ENCODE data around the gene KRT35.
A peak's percentile ranks its signal among the peaks of the same experiment; 100 is the strongest.

The KRT35 gene

DNA sequence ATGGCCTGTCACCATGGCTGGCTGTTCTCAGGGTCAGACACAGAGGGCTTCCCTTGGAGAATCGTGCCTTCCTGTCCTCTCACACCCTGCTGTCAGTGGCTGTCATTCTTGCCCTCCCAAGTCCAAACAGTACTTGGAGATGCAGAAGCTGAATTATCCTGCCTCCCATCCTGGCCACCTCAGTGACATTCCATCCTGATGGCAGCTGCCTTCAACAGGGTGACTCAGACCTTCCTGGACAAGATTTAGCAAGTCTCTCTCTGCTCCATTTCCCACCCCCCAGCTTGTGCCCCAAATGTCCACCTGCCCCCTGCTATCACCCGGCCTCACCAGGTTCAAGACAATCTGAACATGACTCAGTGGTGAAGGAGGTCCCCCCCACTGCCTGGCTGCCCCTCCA lies 13.6 kb upstream of the KRT35 start:
- H3K4me2 ChIP-seq (ENCODE audit: low read length) = no peak overlapping the region
- no peaks in the 10 kb centered on the region for H3K36me3 ChIP-seq (ENCODE audit: control insufficient read depth, insufficient read depth, low read length)
- H3K79me2 ChIP-seq (ENCODE audit: control insufficient read depth, insufficient read depth, low read length) = no peaks in the 10 kb centered on the region
- H4K8ac ChIP-seq (ENCODE audit: low read depth, low read length) = no peak overlapping the region
- no peak overlapping the region for H3K27ac ChIP-seq (ENCODE audit: low read depth, low read length)
- H3K56ac ChIP-seq (ENCODE audit: low read length) = peak overlapping the region; percentile 25
- no peak overlapping the region for H3K9ac ChIP-seq (ENCODE audit: low read length)
- H4K5ac ChIP-seq (ENCODE audit: low read length) = no peak overlapping the region
- no CpG with 5 or more reads among the region's 2 CpGs for WGBS (ENCODE audit: extremely low coverage, insufficient coverage, low lambda C conversion rate)
- H3K18ac ChIP-seq (ENCODE audit: low read length) = no peak overlapping the region
- DNase-seq = peak; percentile 47
- no peak overlapping the region for H3K4ac ChIP-seq (ENCODE audit: low read depth, low read length)
- H3K4me3 ChIP-seq (ENCODE audit: low read length) = no peak overlapping the region
- H2BK5ac ChIP-seq (ENCODE audit: low read length) = no peak overlapping the region
- H2AK5ac ChIP-seq (ENCODE audit: low read length) = no peak overlapping the region
- H3K23ac ChIP-seq (ENCODE audit: low read length) = no peak overlapping the region
- H3K4me1 ChIP-seq (ENCODE audit: control insufficient read depth, low read depth, low read length) = peaks cover 5% of the 10 kb centered on the region
- no peak overlapping the region for H2BK15ac ChIP-seq (replicated peaks; ENCODE audit: low read depth)
- no peak overlapping the region for H2BK120ac ChIP-seq (ENCODE audit: low read depth, low read length)
- no peaks in the 10 kb centered on the region for H3K79me1 ChIP-seq (ENCODE audit: low read length)
- H3K27me3 ChIP-seq (ENCODE audit: insufficient read depth, low read length, poor library complexity) = no peaks in the 10 kb centered on the region

DNA sequence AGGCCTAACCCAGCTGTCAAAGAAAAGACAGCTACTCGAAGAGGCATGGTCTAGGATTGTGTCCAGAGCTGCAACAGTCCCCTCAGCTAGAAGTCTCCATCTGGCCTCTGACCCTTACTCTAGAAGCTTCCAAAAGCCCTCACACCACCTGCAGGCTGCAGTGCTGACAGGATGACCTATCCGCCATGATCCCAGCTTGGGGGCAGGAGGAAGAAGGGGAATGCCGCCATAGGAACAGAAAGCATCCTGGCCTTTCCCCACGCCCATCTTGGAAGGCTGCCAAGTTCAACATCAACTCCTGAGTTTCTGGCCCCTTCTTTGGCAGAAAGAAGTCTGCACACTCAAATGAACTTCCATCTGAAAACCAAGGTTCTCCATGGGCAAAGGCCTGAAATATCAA lies 11.8 kb upstream of the KRT35 start:
- Histone ChIP-seq H2AK5ac (ENCODE audit: low read length) (no peak overlapping the region), H3K4me3 (ENCODE audit: low read length) (no peak overlapping the region), H3K56ac (ENCODE audit: low read length) (no peak overlapping the region), H3K18ac (ENCODE audit: low read length) (no peak overlapping the region), H4K5ac (ENCODE audit: low read length) (no peak overlapping the region), H2BK120ac (ENCODE audit: low read depth, low read length) (no peak overlapping the region), H3K23ac (ENCODE audit: low read length) (no peak overlapping the region), H3K79me2 (ENCODE audit: control insufficient read depth, insufficient read depth, low read length) (no peaks in the 10 kb centered on the region), H2BK5ac (ENCODE audit: low read length) (no peak overlapping the region), H4K8ac (ENCODE audit: low read depth, low read length) (no peak overlapping the region), H3K4me1 (ENCODE audit: control insufficient read depth, low read depth, low read length) (peaks cover 5% of the 10 kb centered on the region), H3K79me1 (ENCODE audit: low read length) (no peaks in the 10 kb centered on the region), H3K4ac (ENCODE audit: low read depth, low read length) (no peak overlapping the region), H2BK15ac (replicated peaks; ENCODE audit: low read depth) (no peak overlapping the region), H3K27me3 (ENCODE audit: insufficient read depth, low read length, poor library complexity) (no peaks in the 10 kb centered on the region), H3K4me2 (ENCODE audit: low read length) (no peak overlapping the region), H3K36me3 (ENCODE audit: control insufficient read depth, insufficient read depth, low read length) (no peaks in the 10 kb centered on the region), H3K9ac (ENCODE audit: low read length) (no peak overlapping the region), H3K27ac (ENCODE audit: low read depth, low read length) (no peak overlapping the region)
- no CpG with 5 or more reads among the region's 4 CpGs for whole genome bisulfite sequencing (ENCODE audit: extremely low coverage, insufficient coverage, low lambda C conversion rate)
- DNase-seq = no peak

DNA sequence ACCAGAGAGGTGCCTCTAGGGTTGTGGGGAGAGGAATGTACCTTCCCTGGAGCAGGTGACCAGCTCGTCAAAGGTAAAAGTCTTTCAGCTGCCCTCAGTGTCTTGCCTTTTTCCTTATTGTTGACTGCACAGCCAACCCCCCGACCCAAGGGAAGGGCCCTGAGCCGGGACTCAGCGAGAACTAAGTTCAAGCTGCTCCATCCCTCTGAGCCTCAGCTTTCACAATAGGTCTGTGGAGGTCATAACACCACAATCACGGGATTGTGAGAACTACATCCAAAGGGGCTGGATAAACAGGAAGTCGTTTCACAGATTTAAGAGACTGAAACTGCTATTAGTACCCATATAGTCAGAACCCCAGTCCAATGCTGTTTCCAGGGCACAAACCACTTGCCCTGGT lies 11.4 kb upstream of the KRT35 start:
- WGBS (ENCODE audit: extremely low coverage, insufficient coverage, low lambda C conversion rate) = no CpG with 5 or more reads among the region's 6 CpGs
- H3K9ac ChIP-seq (ENCODE audit: low read length) = no peak overlapping the region
- H2BK120ac ChIP-seq (ENCODE audit: low read depth, low read length) = no peak overlapping the region
- H3K18ac ChIP-seq (ENCODE audit: low read length) = no peak overlapping the region
- no peaks in the 10 kb centered on the region for H3K27me3 ChIP-seq (ENCODE audit: insufficient read depth, low read length, poor library complexity)
- H3K4me2 ChIP-seq (ENCODE audit: low read length) = no peak overlapping the region
- H4K8ac ChIP-seq (ENCODE audit: low read depth, low read length) = no peak overlapping the region
- H2AK5ac ChIP-seq (ENCODE audit: low read length) = no peak overlapping the region
- no peak overlapping the region for H2BK15ac ChIP-seq (replicated peaks; ENCODE audit: low read depth)
- H3K79me1 ChIP-seq (ENCODE audit: low read length) = no peaks in the 10 kb centered on the region
- no peak overlapping the region for H3K27ac ChIP-seq (ENCODE audit: low read depth, low read length)
- no peaks in the 10 kb centered on the region for H3K79me2 ChIP-seq (ENCODE audit: control insufficient read depth, insufficient read depth, low read length)
- no peaks in the 10 kb centered on the region for H3K36me3 ChIP-seq (ENCODE audit: control insufficient read depth, insufficient read depth, low read length)
- no peak for DNase-seq
- no peak overlapping the region for H3K23ac ChIP-seq (ENCODE audit: low read length)
- peaks cover 5% of the 10 kb centered on the region for H3K4me1 ChIP-seq (ENCODE audit: control insufficient read depth, low read depth, low read length)
- H3K4me3 ChIP-seq (ENCODE audit: low read length) = no peak overlapping the region
- H4K5ac ChIP-seq (ENCODE audit: low read length) = no peak overlapping the region
- no peak overlapping the region for H3K4ac ChIP-seq (ENCODE audit: low read depth, low read length)
- no peak overlapping the region for H3K56ac ChIP-seq (ENCODE audit: low read length)
- H2BK5ac ChIP-seq (ENCODE audit: low read length) = no peak overlapping the region

DNA sequence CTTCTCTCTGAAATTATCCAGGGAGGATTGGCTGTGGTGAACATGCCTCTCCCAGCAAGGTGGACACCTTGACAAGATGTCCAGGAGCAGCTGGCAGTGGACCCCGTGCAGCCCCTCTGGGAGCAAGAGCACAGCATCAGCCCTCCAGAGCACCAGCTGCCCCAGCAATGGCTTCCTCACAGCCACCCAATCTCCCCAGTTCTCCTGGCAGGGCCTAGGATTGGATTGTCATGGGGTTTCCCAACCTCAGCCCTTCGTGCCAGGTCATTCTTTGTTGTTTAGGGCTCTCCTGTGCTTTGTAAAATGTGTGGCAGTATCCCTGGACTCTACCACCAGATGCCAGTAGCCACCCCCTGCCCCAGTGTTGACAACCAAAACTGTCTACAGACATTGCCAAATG lies 10.5 kb upstream of the KRT35 start:
- no peak overlapping the region for H4K5ac ChIP-seq (ENCODE audit: low read length)
- no peak overlapping the region for H3K18ac ChIP-seq (ENCODE audit: low read length)
- no peak for DNase-seq
- no peak overlapping the region for H3K4me3 ChIP-seq (ENCODE audit: low read length)
- H3K9ac ChIP-seq (ENCODE audit: low read length) = no peak overlapping the region
- H2AK5ac ChIP-seq (ENCODE audit: low read length) = no peak overlapping the region
- no peaks in the 10 kb centered on the region for H3K27me3 ChIP-seq (ENCODE audit: insufficient read depth, low read length, poor library complexity)
- no peaks in the 10 kb centered on the region for H3K36me3 ChIP-seq (ENCODE audit: control insufficient read depth, insufficient read depth, low read length)
- no peak overlapping the region for H3K27ac ChIP-seq (ENCODE audit: low read depth, low read length)
- H4K8ac ChIP-seq (ENCODE audit: low read depth, low read length) = no peak overlapping the region
- no peak overlapping the region for H2BK120ac ChIP-seq (ENCODE audit: low read depth, low read length)
- WGBS (ENCODE audit: extremely low coverage, insufficient coverage, low lambda C conversion rate) = no CpG with 5 or more reads among the region's 2 CpGs
- H3K56ac ChIP-seq (ENCODE audit: low read length) = no peak overlapping the region
- H3K79me2 ChIP-seq (ENCODE audit: control insufficient read depth, insufficient read depth, low read length) = no peaks in the 10 kb centered on the region
- H2BK15ac ChIP-seq (replicated peaks; ENCODE audit: low read depth) = no peak overlapping the region
- H3K4ac ChIP-seq (ENCODE audit: low read depth, low read length) = no peak overlapping the region
- peaks cover 3% of the 10 kb centered on the region for H3K4me1 ChIP-seq (ENCODE audit: control insufficient read depth, low read depth, low read length)
- no peaks in the 10 kb centered on the region for H3K79me1 ChIP-seq (ENCODE audit: low read length)
- H3K23ac ChIP-seq (ENCODE audit: low read length) = no peak overlapping the region
- no peak overlapping the region for H3K4me2 ChIP-seq (ENCODE audit: low read length)
- H2BK5ac ChIP-seq (ENCODE audit: low read length) = no peak overlapping the region

DNA sequence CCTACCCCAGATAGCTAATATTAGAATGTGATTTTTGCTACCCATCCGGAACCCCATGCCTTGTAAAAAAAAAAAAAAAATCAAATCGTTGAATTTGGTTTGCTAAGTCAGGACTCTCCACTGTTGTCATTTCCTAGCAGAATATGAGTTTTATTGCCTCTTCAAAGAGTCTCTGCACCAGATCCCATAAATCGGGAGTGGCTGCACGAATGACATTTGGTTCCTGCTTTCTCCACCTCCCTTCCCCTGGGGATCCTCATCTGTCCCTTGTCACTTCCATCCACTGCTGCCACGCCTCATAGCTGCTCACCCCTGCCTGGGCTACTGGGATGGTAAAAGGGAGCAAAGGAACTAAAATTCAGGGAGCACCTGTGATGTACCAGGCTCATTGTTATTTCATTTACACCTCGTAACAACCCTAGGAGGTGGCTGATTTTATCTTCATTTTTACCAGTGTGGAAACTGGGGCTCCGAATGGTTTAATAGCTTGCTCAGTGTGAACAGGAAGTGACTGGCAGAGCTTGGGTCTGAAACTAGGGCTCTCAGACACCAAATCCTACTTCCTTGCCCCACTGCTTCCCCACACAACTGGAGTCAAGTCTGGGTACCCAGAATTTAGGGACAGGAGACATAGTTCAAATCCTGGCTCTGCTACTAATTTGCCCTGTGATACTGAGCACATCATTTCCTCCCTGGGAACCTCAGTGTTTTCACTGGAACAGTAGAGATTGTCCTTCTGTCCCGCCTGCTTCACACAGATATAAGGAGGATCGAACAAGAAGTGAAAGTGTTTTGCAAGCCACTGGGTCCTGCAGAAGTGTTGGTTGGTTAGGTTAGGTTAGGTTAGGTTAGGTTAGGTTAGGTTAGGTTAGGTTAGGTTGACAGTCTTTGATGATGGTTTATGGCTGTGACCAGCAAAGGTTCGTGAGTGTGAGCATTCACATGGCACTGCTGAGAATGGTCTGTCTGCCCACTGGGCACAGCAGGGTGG lies 9.3 kb upstream of the KRT35 start:
- Histone ChIP-seq H3K79me2 (ENCODE audit: control insufficient read depth, insufficient read depth, low read length) (no peaks in the 10 kb centered on the region), H2AK5ac (ENCODE audit: low read length) (no peak overlapping the region), H4K8ac (ENCODE audit: low read depth, low read length) (no peak overlapping the region), H3K4me3 (ENCODE audit: low read length) (no peak overlapping the region), H3K23ac (ENCODE audit: low read length) (no peak overlapping the region), H2BK120ac (ENCODE audit: low read depth, low read length) (no peak overlapping the region), H3K27me3 (ENCODE audit: insufficient read depth, low read length, poor library complexity) (no peaks in the 10 kb centered on the region), H3K56ac (ENCODE audit: low read length) (no peak overlapping the region), H4K5ac (ENCODE audit: low read length) (no peak overlapping the region), H3K9ac (ENCODE audit: low read length) (no peak overlapping the region), H3K4me1 (ENCODE audit: control insufficient read depth, low read depth, low read length) (peaks cover 3% of the 10 kb centered on the region), H2BK5ac (ENCODE audit: low read length) (no peak overlapping the region), H3K18ac (ENCODE audit: low read length) (no peak overlapping the region), H3K36me3 (ENCODE audit: control insufficient read depth, insufficient read depth, low read length) (no peaks in the 10 kb centered on the region), H3K4me2 (ENCODE audit: low read length) (no peak overlapping the region), H3K27ac (ENCODE audit: low read depth, low read length) (no peak overlapping the region), H2BK15ac (replicated peaks; ENCODE audit: low read depth) (no peak overlapping the region), H3K4ac (ENCODE audit: low read depth, low read length) (no peak overlapping the region), H3K79me1 (ENCODE audit: low read length) (no peaks in the 10 kb centered on the region)
- WGBS (ENCODE audit: extremely low coverage, insufficient coverage, low lambda C conversion rate) = no CpG with 5 or more reads among the region's 10 CpGs
- no peak for DNase-seq
